GM11168 (cell line): Measurements from ENCODE around the gene MAN1A2.

ENCODE experiments used
- in situ Hi-C: fragments of 300-500 bp; cut with MboI; formaldehyde crosslinking; loops from one replicate; pipeline ENCODE4 v1.12.0; 2022; ENCODE audit warnings: low sequenced_read_pairs; ENCODE audit not compliant: unreplicated experiment

MAN1A2 gene

GRCh38 chr1:117569856-117570255, 202.6 kb downstream of the MAN1A2 start:
- in situ Hi-C loops = no loop called here

GRCh38 chr1:117570988-117571409, 203.8 kb downstream of the MAN1A2 start:
- in situ Hi-C loops = no loop called here

- in situ Hi-C loops = no loop called here
These were observed 204.2 kb downstream of the MAN1A2 start for GRCh38 chr1:117571496-117571895.

GRCh38 chr1:117572546-117572945, 205.3 kb downstream of the MAN1A2 start:
- in situ Hi-C loops = no loop called here

- in situ Hi-C loops = no loop called here
These were observed 206.3 kb downstream of the MAN1A2 start for GRCh38 chr1:117573386-117574023.

- in situ Hi-C loops = no loop called here
These were observed 207.0 kb downstream of the MAN1A2 start for GRCh38 chr1:117574161-117574835.

- in situ Hi-C loops = no loop called here
These were observed 208.5 kb downstream of the MAN1A2 start for GRCh38 chr1:117575586-117576225.

GRCh38 chr1:117576236-117576635, 209.0 kb downstream of the MAN1A2 start:
- in situ Hi-C loops = no loop called here

- in situ Hi-C loops = no loop called here
These were observed 210.1 kb downstream of the MAN1A2 start for GRCh38 chr1:117577191-117577885.

- in situ Hi-C loops = no loop called here
These were observed 211.2 kb downstream of the MAN1A2 start for GRCh38 chr1:117578466-117578865.
